Right atrium auricular region (tissue), 2 donors: ENCODE results near the gene TYROBP. TPM values are rescaled to one million over a fixed set of nuclear protein-coding genes. Genes with fewer than 3 reads are reported as not detected.

Source experiments
- DNase-seq: peaks from one replicate; pipeline ENCODE4 v3.0.0-alpha.2; 2019; ENCODE audit warnings: low spot score
- H3K27ac ChIP-seq, 2 donors: fragments of 200-600 bp; sonication (generic); 1 replicate in 1 of 2; 2 replicates in 1 of 2; pipeline ENCODE4 v1.5.1; 2016 to 2019
- H3K27me3 ChIP-seq, 2 donors: fragments of 200-600 bp; sonication (generic); one replicate each; pipeline versions ENCODE4 v1.5.1 to v1.6.0; 2017 to 2019
- H3K36me3 ChIP-seq: fragments of 200-600 bp; sonication (generic); one replicate; pipeline ENCODE4 v1.5.1; 2016
- H3K4me1 ChIP-seq, 2 donors: fragments of 200-600 bp; sonication (generic); one replicate each; pipeline versions ENCODE4 v1.5.1 to v1.6.0; 2017 to 2019
- H3K4me3 ChIP-seq, 2 donors: fragments of 200-600 bp; sonication (generic); 1 replicate in 1 of 2; 2 replicates in 1 of 2; pipeline ENCODE4 v1.5.1; 2017 to 2019; ENCODE audit warnings: mild to moderate bottlenecking in 1 of 2, moderate library complexity in 1 of 2
- H3K9me3 ChIP-seq, 2 donors: fragments of 200-600 bp; sonication (generic); one replicate each; pipeline ENCODE4 v1.5.1; 2019
- total RNA-seq, 2 donors: library from RNA; depleted of rRNA; stranded (reverse); fragments of >200 nt; gene quantifications; one replicate each; pipeline ENCODE4 v1.1.0, GENCODE V29; 2016
- TF ChIP-seq, protein P1 (sequence below), 2 donors: fragments of 200-600 bp; sonication (generic); IDR thresholded peaks; one replicate each; pipeline ENCODE4 v1.5.1; 2019; ENCODE audit warnings: antibody characterized with exemption in 2 of 2

Gene TYROBP
- total RNA-seq, 2 donors from 2014 or later, result 26.1 to 85.4 TPM

DNA sequence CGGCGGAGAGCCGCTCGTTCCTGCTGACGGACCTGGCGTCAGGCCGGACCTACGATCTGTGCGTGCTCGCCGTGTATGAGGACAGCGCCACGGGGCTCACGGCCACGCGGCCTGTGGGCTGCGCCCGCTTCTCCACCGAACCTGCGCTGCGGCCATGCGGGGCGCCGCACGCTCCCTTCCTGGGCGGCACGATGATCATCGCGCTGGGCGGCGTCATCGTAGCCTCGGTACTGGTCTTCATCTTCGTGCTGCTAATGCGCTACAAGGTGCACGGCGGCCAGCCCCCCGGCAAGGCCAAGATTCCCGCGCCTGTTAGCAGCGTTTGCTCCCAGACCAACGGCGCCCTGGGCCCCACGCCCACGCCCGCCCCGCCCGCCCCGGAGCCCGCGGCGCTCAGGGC lies 36.5 kb upstream of the TYROBP start:
- Histone ChIP-seq H3K4me1 (no peaks in the 10 kb centered on the region), H3K27me3 (no peaks in the 10 kb centered on the region), H3K36me3 (peaks cover 30% of the 10 kb centered on the region), H3K4me3 (no peak overlapping the region), H3K27ac (no peak overlapping the region), H3K9me3 (no peaks in the 10 kb centered on the region)
- TF ChIP-seq, protein P1, sequence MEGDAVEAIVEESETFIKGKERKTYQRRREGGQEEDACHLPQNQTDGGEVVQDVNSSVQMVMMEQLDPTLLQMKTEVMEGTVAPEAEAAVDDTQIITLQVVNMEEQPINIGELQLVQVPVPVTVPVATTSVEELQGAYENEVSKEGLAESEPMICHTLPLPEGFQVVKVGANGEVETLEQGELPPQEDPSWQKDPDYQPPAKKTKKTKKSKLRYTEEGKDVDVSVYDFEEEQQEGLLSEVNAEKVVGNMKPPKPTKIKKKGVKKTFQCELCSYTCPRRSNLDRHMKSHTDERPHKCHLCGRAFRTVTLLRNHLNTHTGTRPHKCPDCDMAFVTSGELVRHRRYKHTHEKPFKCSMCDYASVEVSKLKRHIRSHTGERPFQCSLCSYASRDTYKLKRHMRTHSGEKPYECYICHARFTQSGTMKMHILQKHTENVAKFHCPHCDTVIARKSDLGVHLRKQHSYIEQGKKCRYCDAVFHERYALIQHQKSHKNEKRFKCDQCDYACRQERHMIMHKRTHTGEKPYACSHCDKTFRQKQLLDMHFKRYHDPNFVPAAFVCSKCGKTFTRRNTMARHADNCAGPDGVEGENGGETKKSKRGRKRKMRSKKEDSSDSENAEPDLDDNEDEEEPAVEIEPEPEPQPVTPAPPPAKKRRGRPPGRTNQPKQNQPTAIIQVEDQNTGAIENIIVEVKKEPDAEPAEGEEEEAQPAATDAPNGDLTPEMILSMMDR (IDR thresholded peaks at IDR 0.05), result no peak
- DNase-seq, result no peak

DNA sequence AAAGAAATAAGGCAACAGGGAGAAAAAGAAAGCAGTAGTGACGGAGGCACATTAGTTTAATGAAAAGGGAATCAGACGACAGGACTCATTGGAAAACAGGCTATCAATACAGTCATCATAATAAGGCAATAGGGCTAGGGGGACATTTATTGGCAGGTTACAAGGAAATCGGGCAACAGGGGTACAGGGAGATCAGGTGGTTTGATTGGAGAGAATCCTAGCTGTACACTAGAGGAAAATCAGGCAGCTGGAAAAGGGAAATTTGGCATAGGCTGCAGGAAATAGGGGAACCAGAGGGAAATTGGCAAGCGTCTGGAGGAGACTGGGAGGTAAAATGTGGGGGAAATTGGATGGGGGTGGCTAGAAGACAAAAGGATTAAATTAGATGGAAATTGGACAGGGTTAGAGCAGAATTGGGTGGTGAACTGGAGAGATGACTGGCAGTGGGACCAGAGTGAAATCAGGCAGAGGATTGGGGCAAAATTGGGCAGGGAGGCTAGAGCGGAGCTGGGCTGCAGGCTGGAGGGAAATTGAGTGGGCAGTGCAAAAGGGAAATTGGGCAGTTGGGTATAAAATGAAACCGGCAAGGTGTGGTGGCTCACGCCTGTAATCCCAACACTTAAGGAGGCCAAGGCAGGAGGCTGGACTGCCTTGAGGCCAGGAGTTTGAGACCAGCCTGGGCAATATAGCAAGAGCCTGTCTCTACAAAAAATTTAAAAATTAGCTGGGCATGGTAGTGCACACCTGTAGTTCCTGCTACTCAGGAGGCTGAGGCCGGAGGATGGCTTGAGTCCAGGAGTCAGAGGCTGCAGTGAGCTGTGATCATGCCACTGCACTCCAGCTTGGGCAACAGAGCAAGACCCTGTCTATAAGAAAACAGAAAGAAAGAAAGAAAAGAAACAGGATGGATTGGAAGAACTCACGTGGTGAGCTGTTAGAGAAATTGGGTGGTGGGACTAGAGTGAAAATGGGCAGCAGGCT lies 35.5 kb upstream of the TYROBP start:
- H3K4me3 ChIP-seq, result no peak overlapping the region
- TF ChIP-seq, protein P1 (IDR thresholded peaks at IDR 0.05), result no peak
- H3K36me3 ChIP-seq, result peaks cover 33% of the 10 kb centered on the region
- H3K4me1 ChIP-seq, result no peaks in the 10 kb centered on the region
- H3K27ac ChIP-seq, result no peak overlapping the region
- H3K27me3 ChIP-seq, result no peaks in the 10 kb centered on the region
- no peaks in the 10 kb centered on the region for H3K9me3 ChIP-seq
- DNase-seq, result no peak

DNA sequence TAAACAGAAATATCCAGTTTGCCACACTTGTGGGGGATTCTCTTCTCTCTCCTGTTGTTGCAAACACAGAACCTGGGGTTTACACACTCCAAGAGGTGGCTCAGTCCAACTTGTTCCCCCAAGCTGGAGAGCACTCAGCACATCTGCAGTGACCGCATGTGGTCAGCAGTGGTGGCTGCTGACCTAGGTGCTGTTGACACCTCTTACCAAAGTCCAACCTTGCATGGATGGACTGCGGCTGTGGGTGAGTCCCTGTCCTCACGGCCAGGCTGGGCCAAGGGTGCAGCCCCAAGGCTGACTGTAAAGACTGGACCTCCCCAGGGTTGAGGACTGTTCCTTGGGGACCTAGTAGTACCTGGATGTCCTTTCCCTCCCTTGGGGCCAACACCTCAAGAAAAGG lies 34.1 kb upstream of the TYROBP start:
- no peak for DNase-seq
- no peaks in the 10 kb centered on the region for H3K27me3 ChIP-seq
- no peak overlapping the region for H3K27ac ChIP-seq
- no peaks in the 10 kb centered on the region for H3K9me3 ChIP-seq
- H3K4me1 ChIP-seq, result peaks cover 0 to 9% of the 10 kb centered on the region in 2 donors
- TF ChIP-seq, protein P1 (IDR thresholded peaks at IDR 0.05), result no peak
- peaks cover 33% of the 10 kb centered on the region for H3K36me3 ChIP-seq
- no peak overlapping the region for H3K4me3 ChIP-seq

DNA sequence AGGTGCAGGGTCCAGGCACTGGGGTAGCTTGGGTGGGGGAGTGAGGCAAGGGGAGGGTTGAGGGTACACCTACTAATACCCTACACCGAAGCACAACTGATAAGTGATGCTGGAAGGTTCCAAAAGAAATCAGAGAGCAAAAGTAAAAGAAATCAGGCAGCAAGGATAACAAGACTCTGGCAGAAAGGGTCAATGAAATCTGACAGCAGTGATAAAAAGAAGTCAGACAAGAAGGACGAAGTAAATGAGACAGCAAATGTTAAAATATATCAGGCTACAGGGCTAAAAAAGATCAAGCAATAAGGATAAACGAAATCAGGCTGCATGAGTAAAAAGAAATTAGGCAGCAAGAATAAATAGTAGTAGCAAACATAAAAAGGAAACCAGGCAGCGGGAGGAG lies 32.7 kb upstream of the TYROBP start:
- Histone ChIP-seq H3K9me3 (no peaks in the 10 kb centered on the region), H3K27me3 (no peaks in the 10 kb centered on the region), H3K4me3 (no peak overlapping the region), H3K27ac (no peak overlapping the region), H3K4me1 (peaks cover 0 to 19% of the 10 kb centered on the region in 2 donors), H3K36me3 (peaks cover 33% of the 10 kb centered on the region)
- no peak for DNase-seq
- TF ChIP-seq, protein P1 (IDR thresholded peaks at IDR 0.05), result no peak

DNA sequence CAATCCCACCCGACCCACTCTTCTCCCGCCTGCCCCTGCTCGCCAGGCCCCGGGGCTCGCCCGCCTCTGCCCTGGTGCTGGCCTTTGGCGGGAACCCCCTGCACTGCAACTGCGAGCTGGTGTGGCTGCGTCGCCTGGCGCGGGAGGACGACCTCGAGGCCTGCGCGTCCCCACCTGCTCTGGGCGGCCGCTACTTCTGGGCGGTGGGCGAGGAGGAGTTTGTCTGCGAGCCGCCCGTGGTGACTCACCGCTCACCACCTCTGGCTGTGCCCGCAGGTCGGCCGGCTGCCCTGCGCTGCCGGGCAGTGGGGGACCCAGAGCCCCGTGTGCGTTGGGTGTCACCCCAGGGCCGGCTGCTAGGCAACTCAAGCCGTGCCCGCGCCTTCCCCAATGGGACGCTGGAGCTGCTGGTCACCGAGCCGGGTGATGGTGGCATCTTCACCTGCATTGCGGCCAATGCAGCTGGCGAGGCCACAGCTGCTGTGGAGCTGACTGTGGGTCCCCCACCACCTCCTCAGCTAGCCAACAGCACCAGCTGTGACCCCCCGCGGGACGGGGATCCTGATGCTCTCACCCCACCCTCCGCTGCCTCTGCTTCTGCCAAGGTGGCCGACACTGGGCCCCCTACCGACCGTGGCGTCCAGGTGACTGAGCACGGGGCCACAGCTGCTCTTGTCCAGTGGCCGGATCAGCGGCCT lies 32.1 kb upstream of the TYROBP start:
- Histone ChIP-seq H3K27me3 (no peaks in the 10 kb centered on the region), H3K9me3 (no peaks in the 10 kb centered on the region), H3K4me3 (no peak overlapping the region), H3K4me1 (peaks cover 0 to 25% of the 10 kb centered on the region in 2 donors), H3K36me3 (peaks cover 33% of the 10 kb centered on the region), H3K27ac (no peak overlapping the region)
- TF ChIP-seq, protein P1 (IDR thresholded peaks at IDR 0.05), result no peak
- DNase-seq, result no peak
